NCI-H1105 treated with DMSO at 0.1 percent for 48 hours (cell line): ENCODE results near the gene PARD3.
"Not testable (repeated sequence)": the region's sequence is repeated elsewhere in the genome, so short reads cannot be mapped to it uniquely, and the experiment has no call there.

Source experiments
- DNase-seq: peaks from one replicate; lab custom pipeline; 2025; lab: John Stamatoyannopoulos, UW

The PARD3 gene

DNA sequence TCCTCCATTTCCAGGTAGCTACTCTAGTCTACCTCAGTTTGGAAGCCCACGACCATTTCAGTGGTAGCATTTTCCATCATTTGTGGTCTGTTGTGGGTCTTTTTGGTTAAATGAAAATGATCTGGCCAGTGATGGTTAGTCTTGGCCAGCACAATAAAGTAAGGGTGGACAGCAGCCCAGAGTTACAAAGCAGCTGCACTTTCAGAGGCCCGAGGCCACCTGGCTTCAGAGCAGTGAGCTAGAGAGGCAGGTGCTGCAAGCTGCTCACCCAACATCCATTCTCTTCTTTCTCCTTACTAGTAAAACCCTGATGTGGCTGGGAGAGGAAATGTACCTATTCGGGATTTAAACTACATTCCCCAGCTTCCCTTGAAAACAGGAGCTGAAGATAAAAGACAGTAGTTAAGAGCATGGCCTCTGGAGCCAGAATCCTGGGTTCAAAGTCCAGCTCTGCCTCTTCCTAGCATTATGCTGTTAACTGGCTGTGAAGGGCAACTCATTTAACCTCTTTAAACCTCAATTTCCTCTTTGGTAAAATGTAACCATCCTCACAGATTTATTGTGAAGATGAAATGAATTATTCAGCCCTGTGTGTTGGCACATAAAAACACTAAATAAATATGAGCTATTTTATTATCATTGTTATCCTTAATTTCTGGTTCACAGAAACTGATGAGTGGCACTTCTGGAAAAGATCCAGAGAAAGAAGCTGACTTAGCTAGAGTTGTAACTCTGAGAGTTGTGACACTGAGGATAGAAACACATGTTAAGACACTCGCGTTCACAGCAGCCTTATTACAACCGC lies 517.4 kb downstream of the PARD3 start:
- no peak for DNase-seq

DNA sequence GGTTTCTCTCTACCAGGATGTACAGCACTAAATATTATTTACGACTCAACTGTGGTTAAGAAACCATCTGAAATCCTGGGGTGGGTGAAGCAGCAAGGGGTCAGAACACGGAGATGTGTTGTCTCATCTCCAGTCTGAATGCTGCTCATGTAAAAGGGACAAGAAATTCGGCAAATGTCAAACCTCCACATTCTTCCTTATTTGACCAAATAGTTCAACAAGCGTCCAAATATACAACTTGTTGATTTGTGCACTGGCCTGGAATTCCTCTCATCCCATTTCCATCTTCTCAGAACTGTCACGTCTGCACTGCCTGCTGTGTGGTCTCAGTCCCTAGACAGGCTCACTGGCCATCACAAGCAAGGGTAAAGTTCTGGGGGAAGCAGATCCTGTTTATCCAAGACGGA lies 520.0 kb downstream of the PARD3 start:
- DNase-seq = no peak

DNA sequence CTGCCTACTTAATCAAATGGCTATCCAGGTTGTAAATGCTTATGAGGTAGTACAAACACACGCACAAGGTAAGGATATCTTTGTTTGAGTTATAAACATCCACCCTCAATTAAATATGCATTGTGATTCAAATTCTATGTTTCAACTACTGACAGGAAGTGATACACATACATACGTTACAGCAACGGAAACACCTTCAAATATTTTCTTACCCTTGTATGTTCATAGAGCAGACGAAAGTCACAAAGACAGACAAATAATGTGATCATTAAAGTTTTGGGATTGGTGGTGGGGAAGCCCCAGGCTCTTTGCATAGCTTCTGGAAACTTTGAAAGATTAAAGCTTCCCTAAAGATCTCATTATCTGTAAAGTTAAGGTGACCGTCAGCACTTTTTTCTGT lies 521.0 kb downstream of the PARD3 start:
- DNase-seq = no peak

DNA sequence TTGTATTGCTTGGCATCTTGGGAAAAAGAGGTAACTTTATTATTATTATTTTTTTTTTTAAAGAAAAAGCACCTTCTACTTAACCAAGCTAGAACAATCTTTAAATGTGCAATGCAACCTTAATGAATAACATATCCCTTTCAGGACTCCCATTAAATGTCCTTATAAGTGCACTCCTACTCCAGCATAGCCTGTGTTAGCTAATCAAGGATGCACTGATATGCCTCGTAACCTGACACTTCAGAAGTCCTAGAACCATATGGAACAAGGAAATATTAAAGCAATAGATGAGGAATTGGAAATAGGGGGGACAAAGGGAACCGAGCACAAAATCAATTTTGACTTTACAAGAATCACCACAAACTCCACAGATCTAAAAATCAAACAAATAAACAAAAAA lies 522.4 kb downstream of the PARD3 start:
- DNase-seq = peak; percentile 13

DNA sequence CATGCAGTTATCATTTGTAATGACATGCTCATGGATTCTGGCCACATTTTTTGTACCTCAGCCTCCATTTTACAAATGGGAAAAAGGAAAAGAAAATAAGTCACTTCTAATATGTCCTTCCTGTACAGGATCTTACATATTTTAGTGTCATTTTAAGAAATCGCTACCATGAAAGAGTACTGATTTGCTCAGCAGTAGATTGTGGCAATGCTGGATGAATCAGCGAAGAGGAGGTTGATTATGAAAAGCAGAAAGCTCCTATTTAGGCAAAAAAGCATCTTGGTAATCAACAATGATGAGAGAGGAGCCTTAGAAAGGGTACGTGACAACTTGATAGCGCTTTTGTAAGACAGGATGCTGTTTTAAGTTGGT lies 522.9 kb downstream of the PARD3 start:
- DNase-seq = no peak

DNA sequence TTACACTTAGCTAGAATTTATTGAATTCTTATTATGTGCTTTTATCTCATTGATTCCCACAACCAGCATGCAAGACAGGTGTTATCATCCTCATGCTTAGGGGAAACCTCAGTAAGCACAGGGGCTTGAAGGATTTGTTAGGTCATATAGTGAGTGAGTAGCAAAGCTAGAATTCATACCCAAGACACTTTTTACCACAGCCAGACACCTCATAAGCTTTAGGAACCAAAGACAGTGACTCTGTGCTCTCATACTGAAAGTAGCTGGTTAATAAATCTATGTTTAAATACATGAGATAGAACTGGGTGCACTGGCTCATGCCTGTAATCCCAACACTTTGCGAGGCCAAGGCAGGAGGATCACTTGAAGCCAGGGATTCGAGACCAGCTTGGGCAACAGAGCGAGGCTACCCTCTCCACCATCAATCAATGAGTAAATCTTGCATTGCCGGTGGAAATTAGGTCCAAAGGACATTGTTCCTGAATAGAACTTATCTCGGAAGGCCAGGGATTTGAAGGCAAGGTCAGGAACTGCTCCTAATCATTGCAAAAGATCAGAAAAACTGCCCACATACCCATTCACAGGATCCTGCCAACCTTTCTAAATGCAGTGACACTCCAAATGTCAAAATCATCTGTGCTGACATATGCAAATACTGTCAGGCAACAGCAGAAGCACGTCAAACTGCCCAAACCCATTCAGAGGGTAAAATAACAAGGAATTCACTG lies 523.5 kb downstream of the PARD3 start:
- DNase-seq = no peak

DNA sequence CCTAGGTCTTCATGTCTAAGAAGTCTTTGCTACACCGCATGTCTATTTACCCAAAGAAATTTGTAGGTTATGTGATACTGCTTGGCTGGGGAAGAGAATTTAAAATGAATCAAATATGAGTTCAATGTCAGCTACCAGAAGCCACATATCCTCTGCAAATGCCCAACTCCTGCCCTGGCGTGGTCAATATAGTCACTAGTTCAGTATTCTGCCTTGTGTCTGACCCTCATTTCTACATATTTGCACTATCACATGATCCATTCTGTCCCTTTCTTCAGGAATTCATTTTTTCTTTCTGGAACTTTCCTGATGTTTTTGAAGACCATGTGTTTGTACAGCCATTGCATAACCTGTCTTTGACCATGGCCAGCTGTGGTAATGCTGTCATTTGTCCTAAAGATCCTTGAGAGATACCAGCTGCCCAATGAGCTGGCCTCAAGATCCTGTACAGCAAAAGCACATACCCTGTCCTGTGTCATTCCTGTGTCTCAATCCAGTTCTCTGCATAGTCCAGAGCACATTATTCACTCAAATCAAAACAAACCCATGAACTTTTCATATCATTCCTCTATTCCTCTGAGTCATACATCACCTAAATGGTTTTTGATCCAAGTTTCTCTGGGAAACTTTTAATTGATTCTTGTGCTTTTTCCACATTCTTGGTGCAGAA lies 524.5 kb downstream of the PARD3 start:
- no peak for DNase-seq

DNA sequence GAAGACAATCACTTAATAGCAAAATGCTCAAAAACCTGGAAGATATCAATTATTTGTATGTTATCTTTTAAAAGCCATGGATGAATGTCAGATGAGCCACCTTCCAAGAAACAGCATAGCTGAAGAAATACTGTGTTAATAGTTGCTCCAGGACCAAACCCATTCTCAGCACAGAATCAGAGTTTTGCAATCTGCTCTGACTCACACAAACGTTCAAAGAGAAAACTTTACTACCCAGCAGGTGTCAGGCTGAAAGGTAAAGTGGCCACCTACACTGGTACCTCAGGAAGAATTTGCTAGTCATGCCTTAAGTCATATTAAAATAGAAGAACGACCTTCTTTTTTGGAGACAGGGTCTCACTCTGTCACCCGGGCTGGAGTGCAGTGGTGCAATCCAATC lies 526.5 kb downstream of the PARD3 start:
- no peak for DNase-seq

DNA sequence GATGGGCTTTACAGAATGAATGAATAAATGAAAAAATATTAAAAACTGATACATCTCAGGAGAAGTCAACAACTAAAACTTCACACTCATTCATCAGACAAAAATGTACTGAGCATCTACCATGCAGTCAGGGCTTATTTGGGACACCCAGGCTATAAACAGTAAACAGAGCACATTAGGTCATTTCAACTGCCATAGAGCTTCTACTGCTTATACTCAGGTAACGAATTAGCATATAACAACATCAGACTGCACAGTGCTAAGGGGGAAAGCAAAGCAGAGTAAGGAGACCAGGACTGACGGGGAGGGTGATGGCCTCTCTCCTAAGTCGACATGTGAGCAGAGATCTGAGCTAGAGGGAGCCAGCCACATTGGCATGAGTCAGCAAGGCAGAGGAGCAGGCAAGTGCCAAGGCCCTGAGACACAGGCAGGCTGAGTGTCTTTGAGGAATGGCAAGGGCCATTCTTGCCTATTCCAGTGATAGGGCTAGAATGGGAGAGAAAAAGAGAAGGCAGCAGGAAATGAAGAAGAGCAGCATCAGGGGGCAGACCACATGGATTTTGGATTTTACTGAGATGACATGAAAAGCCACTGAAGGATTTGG lies 528.9 kb downstream of the PARD3 start:
- no peak for DNase-seq

DNA sequence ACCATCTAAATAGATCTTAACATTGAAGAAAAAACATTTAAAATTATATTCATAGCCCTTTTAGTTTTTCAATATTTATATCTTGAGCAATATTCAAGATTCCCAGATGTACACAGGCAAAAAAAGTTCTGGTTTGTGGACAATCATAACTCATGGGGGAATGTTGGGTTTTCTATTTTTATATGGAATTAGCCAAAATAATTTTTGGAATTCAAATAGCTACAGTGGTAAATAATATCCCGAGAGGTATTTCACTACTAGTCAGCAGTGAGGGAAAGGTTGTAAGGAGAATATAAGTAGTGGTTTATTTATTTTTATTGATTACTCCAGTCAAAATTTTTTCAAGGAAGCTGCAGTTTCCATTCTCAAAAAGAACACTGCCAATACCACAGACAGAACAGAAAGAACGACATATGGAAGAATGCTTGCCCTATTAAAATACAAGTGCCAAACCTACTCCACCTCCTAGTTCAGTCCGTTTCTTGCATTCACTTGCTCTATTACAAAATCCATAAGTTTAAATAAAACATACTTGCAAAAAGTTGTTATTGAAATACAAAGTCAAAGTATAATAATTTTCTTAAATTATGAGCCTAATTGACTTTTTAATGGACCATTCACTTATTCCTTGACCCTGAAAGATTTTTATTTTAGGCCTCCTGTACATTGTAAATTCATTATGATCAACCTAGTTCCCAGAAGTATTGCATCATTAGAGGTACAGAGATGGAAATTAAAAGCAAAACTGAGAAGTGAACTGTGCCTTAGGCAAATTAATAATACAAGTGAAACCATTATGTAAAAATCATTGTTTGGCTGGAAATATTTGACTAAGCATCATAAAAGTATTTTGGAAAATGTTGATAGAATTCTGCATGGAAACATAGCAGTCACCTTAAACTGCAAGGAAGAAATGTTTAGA lies 533.2 kb downstream of the PARD3 start:
- no peak for DNase-seq

DNA sequence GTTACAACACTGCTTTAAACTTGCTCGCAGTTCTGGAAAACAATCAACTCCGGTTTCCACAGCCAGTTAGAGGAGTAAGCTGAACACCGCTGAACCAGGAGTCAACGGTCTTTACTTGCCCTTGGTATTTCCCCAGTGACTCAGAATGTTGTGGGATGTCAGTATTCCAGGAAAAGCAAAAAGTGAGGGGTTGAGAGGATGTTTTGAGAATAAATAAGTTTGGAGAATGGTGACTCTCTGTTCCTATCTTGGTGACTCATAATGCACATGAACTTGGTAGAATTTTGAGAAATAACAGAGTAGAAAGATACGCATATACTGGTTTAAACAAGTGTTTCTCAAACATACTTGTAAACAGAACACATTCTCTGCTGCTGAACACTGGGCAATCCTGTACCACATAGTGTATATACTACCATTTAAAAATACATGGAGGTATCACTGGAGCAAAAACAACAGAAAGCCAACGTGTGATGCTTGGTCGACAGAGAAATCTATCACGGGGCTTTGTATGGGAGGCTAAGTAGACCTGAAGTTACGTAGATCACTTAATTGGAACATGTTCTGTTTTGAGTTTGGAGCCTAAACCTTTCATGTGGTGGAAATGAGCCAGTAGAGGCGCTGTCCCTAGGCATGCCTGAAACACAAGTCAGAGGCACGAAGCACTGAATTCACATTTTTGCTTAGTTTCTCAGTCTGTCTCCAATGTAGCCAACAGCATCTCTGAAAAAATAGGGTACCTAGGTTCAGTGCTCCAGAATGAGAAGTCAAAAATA lies 534.3 kb downstream of the PARD3 start:
- no peak for DNase-seq

DNA sequence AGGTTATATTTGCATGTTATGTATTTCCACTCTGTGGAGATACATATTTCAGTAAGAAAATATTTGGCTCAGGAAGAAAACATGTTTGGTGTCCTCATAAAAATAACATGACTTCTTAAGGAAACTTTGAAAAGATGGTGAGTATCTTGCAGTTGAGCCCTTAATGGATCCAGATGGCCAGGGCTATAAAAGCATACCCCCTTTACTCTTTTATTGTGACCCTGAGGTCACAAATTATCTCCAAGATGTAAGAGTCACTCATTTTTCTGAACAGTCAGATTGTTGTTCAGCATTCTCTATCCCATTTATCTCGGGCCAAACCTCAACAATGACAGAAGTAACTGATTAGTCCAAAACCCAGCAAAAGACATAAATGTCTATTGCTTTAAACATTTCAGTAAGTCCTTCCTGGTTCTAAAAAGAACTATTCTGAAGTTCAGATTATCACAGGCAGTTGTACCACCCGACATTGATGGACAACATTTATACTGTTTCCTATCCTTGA lies 539.4 kb downstream of the PARD3 start:
- DNase-seq = no peak

DNA sequence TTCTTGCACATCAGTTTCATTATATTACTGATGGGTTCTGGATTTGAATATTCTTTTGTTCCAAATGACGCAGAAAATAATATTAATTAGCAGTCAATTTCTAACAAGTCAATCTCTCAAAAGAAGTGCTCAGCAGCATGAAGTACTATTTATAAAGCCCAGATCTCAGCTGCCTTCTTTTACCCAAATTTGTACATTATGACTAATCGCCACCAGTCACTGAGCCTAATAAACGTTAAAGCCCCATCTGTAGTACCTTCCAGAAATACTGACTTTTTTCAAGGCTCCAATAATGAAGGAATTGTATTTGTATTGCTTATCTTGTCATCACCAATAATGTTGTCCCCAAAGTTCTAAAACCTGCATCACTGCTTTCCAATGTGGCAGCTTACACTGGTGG lies 540.2 kb downstream of the PARD3 start:
- no peak for DNase-seq

DNA sequence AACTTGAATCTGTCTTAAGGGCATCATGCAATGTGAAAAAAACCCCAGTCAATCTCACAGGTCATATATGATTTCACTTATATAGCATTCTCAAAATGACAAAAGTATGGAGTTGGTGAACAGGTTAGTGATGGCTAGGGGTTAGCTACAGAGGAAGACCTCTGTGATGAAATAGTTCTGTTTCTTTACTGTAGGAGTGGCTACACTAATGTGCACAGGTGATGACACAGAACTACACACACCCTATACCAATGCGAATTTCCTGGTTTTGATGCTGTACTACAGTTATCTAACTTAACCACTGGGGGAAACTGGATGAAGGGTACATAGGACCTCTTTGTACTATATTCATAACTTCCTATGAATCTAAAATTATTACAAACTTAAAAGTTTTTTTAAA lies 541.8 kb downstream of the PARD3 start:
- DNase-seq = no peak

DNA sequence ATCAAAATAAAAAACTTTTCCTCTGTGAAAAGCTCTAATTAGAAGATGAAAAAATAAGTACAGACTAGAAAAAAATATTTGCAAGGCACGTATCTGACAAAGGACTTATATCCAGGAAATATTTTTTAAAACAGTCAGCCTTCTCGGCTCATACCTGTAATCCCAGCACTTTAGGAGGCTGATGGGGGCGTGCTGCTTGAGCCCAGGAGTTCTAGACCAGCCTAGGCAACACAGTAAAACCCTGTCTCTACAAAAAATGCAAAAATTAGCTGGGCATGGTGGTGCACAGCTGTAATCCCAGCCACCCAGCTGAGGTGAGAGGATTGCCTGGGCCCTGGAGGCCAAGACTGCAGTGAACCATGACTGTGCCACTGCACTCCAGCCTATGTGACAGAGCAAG lies 542.8 kb downstream of the PARD3 start:
- no peak for DNase-seq

DNA sequence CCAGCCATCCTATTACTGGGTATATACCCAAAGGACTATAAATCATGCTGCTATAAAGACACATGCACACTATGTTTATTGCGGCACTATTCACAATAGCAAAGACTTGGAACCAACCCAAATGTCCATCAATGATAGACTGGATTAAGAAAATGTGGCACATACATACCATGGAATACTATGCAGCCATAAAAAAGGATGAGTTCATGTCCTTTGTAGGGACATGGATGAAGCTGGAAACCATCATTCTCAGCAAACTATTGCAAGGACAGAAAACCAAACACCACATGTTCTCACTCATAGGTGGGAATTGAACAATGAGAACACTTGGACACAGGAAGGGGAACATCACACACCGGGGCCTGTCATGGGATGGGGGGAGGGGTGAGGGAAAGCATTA lies 546.7 kb downstream of the PARD3 start:
- not testable (repeated sequence) for DNase-seq

DNA sequence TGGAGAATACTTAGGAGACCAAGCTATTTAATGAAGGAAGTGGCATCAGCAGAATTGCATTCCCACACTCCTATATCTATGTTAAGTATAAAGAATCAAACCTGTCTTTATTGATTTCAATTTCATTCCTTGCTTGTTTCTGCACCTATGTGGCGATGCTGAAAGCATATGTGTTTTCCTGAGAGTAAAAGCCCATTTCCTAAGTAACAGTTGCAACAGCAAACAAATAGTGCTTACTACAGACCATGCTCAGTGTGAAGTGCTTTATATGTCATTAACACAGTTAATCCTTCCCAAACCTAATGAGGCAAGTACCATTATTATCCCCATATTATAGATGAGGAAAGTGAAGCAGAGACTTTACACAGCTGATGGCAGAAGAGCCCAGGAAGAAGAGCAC lies 552.1 kb downstream of the PARD3 start:
- DNase-seq = no peak

DNA sequence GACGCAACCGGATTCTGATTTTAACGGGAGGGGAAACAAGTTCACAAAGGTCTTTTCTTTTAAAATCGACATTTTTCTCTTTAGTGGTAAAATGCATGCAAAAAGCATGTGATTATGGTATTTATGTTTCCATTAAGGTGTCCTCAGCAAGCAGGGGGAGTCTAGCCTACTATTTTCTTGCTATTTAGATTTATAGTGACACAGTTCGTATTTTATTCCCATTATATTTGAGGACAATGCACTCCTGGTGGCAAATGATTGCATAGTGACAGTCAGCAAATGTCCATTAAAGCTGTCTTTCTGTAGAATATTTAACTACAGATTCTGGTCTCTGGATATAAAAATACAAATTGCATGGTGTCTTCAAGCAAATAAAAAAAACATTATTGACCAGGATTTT lies 554.2 kb downstream of the PARD3 start:
- DNase-seq = no peak

DNA sequence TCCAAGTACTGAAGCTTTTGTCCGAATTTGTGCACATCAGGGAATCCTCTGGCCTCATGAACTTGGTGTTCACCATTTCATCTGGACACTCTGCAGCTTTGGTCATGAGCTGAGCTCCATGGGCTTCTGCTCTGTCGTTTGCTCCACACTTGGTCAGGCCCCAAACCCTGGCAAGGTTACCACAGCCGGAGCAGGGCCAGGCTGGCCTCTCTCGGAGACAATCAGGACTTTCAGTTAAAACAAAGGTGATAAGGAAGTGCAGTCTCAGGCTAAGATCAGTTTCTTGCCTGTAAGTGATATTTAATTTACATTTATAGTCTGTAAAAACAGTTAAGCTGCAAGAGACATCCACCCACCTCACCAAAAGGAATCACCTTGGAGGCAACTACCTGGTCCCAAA lies 558.9 kb downstream of the PARD3 start:
- no peak for DNase-seq

DNA sequence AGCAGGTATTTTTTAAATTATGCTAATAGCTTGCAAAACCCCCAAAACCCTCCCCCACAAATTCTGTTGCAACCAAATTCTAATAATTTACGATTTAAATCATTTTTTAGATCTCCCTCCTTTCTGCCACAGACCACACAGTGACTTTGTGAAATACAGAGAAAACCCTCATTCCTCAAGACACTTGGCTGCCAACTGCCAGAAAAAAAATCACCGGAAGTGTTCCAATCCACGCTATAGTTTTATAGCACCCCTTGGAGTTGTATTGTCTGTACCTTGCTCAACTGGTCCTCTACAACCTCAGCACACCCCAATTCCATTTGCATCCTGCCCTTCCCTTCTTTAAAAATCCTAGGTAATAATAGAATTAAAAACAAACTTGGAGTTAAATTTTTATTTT lies 560.1 kb downstream of the PARD3 start:
- no peak for DNase-seq

DNA sequence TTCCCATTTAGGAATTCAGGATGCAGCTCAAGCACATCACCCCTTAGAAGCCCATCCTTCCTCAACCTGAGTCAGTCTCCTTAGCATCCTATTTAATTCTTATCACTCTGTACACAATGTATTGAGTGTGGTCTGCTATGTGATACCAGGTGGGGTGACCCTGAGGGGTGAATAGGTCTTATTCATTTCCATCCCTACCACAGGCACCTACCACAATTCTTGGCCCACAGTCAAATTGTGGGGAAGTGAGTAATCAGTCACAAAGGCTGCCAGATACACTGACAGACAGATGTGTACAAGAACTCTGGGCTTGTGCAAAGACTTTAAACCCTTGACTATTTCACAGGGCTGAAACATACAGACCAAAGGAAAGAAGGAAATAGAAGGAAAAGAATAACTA lies 560.5 kb downstream of the PARD3 start:
- DNase-seq = peak; percentile 18
